OCI-LY3 (cell line): ENCODE measurements around the gene RHBDD1.

ENCODE experiments used
- EZH2phosphoT487 ChIP-seq: fragments of 200-600 bp; shearing (Covaris generic); IDR thresholded peaks from 2 replicates; pipeline ENCODE4 v1.6.1; 2018; ENCODE audit warnings: antibody characterized with exemption, mixed run types, low read depth
- TF ChIP-seq, protein P1 (sequence below): fragments of 200-600, 300-600 bp; sonication (generic); IDR thresholded peaks from 2 replicates; pipeline ENCODE4 v1.5.1; 2014; ENCODE audit warnings: antibody characterized with exemption, low read length, low read depth

DNA sequence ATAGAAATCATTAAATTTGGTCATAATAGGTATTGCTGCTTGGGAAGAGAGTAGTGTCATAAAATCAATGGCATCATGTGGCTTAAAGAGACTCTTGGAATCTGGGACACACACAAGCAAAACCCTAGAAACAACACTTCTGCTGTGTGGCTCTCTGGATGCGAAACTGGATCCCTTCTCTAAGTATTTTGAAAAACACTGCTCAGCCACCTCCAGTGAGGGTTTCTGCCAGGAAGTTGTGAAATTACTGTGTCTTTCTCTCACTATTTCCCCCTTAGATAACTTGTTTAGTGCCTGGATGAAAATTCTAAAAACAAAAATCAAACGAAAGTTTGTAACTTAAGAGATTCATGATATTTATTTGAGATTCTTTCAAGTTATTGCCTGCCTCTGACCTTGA lies 163.8 kb downstream of the RHBDD1 start:
- TF ChIP-seq, protein P1, sequence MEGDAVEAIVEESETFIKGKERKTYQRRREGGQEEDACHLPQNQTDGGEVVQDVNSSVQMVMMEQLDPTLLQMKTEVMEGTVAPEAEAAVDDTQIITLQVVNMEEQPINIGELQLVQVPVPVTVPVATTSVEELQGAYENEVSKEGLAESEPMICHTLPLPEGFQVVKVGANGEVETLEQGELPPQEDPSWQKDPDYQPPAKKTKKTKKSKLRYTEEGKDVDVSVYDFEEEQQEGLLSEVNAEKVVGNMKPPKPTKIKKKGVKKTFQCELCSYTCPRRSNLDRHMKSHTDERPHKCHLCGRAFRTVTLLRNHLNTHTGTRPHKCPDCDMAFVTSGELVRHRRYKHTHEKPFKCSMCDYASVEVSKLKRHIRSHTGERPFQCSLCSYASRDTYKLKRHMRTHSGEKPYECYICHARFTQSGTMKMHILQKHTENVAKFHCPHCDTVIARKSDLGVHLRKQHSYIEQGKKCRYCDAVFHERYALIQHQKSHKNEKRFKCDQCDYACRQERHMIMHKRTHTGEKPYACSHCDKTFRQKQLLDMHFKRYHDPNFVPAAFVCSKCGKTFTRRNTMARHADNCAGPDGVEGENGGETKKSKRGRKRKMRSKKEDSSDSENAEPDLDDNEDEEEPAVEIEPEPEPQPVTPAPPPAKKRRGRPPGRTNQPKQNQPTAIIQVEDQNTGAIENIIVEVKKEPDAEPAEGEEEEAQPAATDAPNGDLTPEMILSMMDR: no peak
- TF ChIP-seq EZH2phosphoT487: no peak
